GM18508 (cell line): ENCODE measurements around the gene AVPR2.
A peak's percentile ranks its signal among the peaks of the same experiment; 100 is the strongest.

Source experiments
- ATAC-seq: cut with Tn5 transposase; IDR thresholded peaks from one replicate; pipeline ENCODE4 v1.9.1; 2021; ENCODE audit warnings: moderate number of reproducible peaks; ENCODE audit not compliant: insufficient read depth, unreplicated experiment

The AVPR2 gene

DNA sequence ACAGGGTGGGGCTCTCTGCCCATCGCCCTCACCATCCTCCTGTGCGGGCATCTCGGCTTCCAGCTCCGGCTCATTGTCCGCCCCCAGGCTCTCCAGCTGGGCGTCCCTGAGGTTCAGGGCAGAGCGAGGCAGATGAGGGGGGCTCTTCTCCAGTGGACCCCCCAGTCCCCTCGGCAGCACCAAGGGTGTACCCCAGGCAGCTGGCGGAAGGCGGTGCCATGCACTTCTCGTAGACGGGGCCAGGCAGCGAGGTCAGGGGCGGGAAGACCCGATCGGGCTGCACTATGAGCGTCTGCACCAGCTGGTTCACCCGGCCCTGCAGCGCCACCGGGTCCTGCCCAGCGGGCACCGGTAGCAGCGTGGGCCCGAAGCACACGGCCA is 5.5 kb downstream of the AVPR2 start:
- ATAC-seq = no peak

DNA sequence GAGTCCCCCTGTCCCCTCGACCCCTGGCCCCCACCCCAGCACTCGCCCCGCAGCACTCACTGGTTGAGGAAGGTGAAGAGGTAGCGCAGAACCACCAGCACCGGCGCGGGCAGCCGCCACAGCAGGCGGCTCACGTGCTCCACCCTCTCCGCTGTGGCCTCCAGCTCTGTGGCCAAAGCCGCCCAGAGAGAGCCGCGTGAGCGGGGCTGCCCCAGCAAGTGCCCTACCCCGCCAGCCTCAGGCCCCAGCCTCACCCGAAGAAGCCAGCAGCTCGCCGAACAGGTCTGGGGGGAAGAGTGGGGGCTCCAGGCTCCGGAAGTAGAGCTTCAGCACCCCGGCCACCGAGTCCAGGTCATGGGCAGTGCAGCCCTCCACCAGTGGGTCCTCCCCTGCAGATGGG is 6.0 kb downstream of the AVPR2 start:
- no peak for ATAC-seq

DNA sequence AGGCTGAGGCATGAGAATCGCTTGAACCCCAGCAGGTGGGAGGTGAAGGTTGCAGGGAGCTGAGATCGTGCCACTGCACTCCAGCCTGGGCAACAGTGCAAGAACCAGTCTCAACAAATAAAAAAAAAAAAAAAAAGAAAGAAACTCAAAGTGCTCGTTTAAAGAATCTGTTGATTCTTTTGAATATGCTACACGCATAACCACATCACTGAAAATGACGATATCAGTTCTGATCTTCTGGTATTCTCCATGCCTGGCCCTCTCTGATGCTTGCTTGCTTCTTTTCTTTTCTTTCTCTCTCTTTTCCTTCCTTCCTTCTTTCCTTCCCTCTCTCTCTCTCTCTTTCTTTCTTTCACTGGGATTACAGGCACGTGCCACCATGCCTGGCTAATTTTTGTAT is 7.3 kb downstream of the AVPR2 start:
- ATAC-seq = no peak

DNA sequence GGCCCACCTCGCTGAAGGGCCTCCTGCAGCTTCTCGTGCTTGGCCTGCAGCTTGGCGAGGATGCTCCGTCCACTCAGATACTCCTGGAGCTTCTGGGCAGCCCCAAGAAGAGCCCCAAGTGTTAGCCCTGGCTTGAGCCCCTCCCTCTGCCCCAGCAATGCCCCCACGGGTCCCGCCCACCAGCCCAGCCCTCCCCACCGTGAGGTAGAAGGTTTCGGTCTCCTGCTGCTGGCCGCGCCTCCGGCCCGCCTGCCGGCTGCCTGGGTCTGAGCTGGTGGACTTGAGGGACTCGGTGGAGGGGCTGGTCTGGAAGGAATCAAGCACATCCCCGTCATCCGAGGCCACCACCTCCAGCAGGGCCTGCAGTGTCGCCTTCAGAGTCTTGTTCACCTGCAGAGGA is 8.7 kb downstream of the AVPR2 start:
- no peak for ATAC-seq

DNA sequence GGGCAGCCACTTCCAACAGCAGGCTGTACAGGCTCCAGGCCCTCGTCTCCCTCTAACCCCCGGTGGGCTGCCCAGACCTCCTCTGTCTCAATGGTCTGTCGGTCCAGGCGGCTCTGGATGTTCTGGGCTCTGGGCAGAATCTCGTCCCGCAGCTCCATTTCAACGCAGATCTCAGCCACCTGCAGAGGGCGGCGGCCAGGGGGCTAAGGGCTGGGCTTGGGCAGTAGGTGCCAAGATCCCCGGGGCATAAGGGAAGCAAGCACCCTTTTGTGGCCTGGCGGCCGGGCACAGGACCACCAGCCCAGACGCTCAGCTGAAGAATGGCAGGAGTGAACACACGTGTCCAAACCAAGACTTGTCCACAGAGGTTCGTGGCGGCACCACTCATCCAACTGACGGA is 9.2 kb downstream of the AVPR2 start:
- no peak for ATAC-seq

DNA sequence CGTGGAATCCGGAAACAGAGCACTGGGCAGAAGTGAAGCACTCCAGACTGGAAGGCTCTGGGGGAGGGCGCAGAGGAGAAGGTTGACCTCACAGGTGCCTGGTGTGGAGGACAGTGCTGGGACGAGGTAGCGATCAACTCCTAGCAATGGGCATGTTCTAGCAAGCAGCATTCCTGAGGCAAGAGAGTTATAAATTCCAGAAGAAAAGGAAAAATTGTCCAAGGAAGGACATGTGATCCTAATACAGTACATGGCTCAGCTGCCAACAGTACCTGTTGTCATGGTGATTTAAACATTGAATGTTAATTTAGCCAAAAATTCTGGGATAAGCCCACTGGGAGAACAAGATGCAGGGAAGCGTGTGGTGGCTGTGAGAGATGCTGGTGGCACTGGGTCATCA is 13.4 kb downstream of the AVPR2 start:
- no peak for ATAC-seq

DNA sequence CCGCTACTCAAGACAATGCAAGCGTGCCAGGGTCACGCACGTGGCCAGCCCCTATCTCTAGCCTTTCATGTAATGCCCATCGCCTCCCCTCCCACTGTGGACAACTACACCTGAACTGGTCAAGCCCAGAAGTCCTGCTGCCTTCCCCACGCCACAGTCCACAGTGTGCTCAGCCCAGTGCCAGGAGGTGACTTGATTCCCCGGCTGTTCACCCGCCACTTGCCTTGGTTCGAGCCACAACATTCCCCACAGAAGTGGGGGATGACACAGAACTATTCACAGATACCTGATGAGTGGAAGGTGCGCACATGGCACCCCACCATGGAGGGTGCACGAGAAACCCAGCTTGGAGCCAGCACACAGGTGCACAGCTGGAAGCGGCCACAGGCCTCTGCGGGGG is 14.8 kb downstream of the AVPR2 start:
- ATAC-seq = no peak

DNA sequence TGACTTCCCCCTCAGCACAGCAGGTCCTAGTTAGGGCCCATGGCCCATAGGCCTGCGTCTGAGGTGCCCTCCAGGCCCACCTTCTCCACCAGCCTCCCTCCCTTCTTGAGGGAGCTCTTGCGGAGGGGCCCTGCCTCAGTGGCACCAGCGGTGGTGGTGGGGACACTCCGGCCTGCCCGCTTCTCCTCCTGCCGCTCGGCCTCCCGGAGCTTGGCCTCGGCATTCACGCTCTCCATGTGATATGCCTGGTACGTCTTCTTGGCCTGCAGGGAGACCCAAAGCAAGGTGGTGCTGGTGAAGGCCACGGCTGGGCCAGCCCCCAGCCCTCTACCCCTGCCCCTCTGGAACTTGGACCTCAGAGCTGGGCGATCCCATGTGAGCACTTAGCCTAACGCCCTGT is 16.1 kb downstream of the AVPR2 start:
- ATAC-seq = no peak

DNA sequence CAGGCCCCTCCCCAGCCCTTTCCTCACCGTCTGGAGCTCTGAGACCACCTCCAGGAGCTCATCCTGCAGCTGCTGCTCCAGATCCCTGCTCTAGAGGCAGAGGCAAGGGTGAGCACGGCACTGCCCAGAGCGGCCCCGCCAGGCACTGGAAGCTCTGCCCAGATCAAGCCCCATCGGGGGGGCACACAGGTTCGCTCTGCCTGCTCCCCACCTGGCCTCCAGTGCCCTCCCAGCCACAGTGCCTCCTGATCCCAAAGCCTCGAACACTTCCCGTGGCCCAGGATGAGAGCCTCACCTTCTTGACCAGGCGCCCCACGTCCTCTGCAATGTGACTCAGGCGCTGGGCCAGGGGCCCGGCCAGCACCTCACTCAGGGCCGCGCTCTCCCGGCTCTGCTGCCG is 16.6 kb downstream of the AVPR2 start:
- no peak for ATAC-seq

DNA sequence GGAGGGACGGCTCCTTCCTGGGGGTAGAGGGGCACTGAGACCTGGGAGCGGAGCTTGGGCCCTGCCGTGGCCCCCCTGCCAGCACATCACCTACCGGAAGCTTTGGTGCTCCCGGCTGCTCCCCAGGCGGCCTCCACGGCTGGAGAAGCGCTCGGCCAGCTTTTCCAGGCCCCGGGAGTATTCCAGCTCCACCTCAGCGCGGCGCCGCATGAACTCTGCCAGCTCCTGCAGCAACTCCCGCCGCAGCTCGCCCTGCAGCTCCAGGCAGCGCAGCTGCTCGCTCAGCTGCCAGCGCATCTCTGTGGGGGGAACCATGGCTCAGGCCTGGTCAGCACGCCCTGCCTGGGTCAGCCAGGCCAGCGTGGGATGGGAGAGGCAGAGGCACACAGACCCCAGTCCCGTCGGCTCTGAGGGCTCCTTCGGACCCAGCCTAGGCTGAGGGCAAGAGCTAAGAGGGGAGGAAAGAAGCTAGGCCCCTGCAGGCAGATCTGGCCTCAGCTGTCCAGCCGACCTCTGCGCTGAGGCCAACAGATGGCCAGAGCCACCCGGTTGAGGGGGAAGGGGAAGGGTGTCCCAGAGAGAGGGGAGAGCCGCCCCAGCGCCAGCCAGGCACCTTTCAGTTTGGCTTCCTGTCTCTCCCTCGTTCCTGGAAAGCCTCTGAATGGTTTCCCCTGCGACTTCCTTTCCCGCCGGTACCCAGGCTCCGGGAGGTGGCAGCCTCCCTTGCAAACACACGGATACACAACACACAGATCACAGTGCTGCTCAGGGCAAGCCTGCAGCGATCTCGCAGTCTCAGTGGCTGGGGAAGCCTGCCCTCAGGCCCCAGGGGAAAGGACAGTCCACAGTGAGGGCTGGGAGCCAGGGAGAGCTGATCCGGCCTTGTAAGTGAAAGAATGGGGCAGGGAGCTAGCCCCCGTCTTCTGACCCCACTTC is 17.3 kb downstream of the AVPR2 start:
- ATAC-seq = no peak

DNA sequence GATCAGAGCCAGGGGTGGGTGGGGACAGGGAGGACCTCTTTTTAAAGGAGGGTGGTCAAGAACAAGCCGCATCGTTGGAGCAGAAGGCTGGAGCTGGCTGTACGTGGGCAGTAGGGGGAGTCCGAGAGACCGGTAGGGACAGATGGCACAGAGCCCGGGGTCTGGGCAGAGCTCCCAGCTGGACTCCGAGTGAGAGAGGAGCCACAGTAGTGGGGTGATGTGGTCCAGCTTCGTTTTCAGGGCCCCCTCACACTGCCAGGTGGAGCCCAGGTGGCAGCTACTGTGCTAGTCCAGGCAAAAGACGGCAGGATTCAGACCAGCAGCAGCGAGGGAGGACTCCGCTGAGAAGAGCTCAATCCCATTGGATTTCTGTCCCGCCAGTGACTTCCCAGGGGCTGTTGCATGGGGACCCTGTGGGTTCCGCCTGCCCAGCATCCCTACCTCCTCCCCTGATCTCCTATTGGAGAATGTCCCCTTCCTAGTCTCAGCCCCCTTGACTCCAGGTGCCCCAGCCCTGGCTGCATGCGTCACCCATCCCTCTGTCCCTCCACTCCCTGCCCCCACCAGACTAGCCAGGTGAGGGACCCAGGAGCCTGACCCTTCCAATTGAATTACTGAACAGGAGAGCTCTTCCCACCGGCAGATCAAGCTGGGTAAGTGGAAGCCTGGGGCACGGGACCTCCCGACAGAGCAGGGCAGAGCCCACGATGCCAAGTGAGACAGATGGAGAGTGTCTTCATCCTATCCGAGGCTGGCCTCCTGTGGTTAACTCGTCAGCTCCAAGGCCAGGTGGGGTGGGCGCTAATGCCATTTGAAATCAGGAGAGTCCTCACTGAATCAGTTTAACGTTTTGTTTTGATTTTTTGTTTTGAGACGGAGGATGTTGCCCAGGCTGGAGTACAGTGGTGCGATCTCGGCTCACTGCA is 18.7 kb downstream of the AVPR2 start:
- no peak for ATAC-seq

DNA sequence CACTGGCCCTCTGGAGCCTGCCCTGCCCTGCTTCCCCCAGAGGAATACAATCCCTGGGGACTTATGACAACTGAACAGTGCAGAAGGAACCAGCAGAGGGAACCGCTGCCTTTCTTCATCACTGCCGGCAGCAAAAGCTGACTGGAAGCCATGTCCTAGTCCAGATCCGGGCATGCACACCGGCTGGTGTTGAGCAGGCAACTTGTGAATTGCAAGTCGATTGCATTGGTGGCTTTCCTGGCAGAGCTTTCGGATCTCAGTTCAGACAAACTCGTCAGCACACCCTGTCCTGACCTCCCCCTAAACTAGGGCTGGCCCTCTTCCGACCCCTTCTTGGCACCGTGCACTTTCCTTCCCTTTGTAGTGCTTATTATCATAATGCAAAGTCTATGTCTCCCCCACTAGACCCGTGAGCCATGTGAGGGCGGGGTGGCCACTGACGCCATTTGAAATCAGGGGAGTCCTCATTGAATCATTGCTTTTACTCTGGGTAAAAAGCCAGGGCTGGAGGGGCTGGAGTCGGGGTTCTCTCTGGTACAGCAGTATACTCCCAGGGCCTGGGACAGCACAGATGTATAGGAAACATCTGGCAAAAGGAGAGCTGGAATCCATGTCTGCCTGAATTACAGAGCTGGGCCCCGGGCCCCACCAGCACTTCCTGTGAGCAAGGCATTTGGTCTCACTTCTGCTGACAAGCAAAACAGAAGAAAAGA is 19.8 kb downstream of the AVPR2 start:
- no peak for ATAC-seq

DNA sequence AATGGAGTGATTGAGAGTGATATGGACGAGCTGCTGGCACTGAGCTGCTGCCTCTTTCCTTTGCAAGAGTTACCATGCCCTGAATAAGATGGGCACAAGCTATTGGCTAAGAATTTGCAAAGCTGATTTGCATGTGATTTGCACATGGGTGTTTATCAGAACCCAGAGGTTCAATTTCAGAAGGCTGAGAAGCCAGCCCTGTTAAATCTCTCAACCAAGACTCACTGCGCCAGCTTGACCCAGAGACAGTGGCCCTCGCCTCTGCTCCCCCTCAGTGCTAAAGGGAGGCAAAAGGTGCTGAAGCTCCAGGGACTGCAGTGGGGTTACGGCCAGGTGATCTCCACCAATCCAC is 20.9 kb downstream of the AVPR2 start:
- ATAC-seq = no peak

DNA sequence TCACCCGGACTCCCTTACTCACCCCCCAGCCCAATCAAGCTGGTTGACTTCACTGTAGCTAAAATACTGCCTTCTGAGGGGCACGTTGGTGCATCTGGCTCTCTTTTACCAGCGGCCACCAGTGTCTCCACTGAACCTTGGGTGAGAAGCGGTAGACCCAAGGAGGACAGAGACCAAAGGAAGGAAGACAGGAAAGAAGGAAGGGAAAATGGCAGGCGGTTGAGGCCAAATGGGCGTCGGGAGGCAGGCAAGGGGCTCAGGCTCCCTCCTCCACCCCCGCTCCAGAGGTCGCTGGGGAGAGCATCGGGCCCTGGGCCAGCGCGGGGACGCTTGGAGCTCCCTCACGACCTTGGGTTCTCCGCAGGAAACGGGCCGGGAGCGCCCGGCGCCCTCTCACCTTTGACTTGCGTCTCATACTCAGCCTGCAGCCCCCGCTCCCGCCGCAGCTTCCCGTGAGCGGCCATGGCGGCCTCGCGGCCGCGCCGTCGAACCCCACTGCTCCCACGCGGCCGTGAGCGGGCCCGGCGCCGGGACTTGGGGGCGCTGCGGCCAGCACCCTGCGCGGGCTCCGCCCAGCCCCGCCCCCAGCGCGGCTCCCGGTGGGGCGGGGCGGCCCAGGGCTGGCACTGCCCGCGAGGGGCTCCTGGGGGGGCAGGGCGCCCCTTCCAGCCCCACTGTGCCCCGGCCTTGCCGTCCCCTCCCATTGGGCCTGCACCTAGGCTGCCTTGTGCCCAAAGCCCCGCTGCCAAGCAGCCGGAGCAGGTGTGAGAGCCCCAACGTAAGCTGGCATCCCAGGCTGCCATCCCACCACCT is 21.5 kb downstream of the AVPR2 start, which contains the start of gene ARHGAP4:
ARHGAP4 (minus strand) TSS at position 526 of the 813 bp plus-strand sequence; CDS start at position 464, 62 bp downstream.
- no peak for ATAC-seq

DNA sequence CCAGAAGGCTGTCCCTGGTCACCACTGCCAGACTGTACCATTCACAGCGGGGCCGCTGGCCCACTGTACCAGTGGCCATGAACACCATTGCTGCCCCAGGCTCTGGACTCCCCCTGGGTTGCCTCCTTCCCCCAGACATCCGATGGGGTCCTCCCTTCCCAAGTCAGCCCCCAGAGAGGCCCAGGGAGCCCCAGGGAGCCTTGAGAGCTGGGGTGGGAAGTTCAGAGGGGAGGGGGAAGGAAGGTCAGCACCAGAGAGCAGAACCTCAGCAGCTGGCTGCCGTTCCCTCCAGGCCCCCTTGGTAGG is 22.0 kb downstream of the AVPR2 start:
- ATAC-seq = no peak

DNA sequence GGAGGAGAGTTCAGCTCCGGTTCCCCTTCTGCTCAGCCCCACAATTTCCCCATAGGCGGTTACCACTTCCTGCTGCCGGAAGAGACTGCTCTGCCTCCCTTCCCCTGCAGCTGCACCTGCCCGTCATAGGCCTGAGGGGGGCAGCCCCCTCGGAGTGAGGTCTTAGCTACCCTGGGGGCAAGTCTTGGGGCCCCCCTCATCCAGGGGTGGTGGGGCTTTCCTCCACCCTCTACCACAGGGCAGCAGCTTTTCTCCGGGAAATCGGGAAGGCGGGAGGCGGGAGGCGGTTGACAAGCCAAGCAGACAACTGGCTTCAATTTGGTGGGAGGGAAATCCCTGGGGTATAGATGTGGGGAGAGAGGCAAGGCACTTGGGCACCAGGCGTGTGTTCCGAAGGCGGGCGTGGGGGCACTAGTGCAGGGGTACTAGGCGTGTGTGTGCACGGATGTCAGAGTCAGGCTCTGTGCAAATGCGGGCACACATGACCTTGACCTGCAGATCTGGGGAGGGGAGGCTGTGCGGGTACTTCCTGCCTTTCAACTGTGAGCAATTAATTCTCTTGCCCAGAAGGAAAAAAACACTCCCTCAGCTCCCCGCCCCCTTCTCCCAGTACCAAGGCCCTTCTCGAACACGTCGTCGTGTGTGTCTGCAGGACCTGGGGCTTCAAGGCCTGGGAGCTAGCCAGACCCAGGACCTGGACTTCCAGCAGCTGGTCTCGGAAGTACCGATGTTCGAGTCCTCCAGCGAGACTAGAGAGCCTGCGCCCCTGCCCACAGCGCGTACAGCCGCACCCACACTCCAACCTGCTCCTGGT is 22.6 kb downstream of the AVPR2 start:
- ATAC-seq = peak; percentile 33

DNA sequence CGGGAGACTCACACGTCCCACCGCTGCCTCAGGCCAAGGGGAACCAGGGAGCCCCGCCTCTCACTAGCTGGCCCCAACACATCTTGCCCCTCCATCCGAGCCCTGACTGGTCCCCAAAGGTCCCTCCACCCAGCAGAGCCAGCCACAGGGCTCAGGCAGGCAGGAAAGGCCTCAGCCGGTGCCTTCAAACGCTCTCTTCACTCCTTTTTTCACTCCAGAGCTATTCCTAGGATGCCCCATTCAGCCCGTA is 23.1 kb downstream of the AVPR2 start:
- ATAC-seq = no peak

DNA sequence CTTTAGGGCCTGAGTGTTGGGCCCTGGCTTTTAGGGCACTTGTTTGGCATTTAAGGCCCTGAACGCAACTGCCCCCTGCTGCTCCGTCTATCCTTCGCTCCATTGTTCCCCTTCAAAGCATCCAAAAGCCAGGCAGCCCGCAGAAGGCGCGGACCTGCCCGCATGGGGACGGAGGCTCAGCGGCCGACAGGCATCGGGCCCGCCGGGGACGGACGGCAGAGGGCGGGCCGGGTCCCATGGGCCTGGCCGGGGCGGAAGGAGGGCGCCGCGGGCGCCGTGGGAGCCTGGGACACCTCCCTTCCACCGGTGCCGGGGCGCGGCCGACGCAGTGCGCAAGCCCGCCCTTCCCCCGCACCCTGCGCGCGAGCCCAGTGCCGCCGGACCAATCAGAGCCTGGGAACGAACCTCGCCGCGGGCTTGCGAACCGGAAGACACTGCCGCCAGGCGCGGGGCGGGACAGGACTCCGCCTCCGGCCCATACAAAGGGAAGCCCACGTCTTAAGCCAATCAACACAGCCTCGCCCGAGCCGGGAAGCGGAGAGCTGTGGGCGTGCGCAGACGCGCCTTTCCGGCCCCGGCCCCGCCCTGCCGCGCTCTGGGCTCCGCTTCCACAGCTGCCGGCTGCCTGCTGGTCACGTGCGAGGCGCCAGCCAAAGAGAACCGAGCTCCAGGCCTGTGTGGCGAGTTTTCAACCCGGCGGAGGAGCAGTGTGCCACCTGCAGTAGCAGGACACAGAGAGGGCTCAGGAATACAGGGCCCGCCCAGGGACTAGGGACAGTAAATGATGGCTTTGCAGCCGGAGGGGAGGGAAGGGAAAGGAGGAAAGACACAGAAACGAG is 23.7 kb downstream of the AVPR2 start:
- peak; percentile 82 for ATAC-seq

DNA sequence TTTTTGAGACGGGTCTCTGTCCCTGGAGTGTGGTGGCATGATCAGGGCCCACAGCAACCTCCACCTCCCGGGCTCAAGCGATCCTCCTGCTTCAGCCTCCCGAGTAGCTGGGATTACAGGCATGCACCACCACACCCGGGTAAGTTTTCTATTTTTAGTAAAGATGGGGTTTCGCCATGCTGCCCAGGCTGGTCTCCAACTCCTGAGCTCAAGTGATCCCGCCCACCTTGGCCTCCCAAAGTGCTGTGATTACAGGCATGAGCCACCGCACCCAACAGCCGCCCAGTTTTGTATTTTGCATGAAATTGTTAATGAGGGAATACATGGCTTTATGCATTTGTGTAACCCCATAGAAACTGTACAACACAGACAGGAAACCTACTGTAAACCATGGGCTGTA is 24.4 kb downstream of the AVPR2 start:
- no peak for ATAC-seq
